ENCODE data around the gene KCNMA1.
A peak's percentile ranks its signal among the peaks of the same experiment; 100 is the strongest.

Gene KCNMA1

GRCh38 chr10:77293773-77294172 is 343.8 kb downstream of the KCNMA1 start:
- no peak for DNase-seq (ENCODE audit: low read depth)

GRCh38 chr10:77293347-77293746 is 344.3 kb downstream of the KCNMA1 start:
- no peak for DNase-seq (ENCODE audit: low read depth)

DNA sequence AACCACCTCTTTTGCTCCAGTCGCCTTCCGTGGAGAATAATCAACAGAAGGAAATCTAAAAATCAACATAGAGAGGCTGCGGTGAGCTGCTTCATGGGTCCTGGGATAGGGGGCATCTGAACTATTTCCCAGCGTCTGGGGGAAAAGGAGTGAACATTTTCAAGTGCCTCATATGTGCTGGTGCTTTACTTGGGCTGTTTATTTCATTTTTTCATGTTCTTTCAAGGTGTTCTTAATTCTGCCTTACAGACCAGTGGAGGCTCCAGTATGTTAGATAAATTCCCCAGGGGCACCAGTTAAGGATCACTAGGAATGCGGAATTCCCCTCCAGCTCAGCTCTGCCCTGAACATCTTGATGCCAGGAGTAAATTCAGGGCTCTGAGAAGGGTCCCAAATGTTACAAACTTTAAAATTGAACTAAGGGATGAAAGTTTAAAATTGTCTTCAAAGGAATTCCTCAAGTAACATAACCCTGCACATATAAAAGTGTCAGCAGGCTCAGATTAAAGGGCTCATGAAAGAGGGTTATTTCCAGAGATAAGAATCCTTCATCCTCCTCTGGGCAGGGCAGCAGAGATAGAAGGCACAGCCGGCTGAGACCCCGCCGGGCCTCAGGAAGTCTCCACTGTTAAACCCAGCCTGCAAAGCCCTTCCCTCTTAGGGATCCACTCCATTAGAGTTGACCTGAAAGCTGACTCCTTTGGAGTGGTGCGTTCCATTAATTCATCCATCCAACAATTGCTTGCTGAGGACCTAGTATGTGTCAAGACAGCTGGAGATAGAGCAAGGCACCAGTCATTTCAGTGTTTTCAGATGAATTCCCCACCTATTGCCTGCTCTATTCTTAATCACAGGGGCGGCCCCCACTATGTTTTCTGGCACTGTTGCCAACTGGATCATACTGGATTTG is 345.8 kb downstream of the KCNMA1 start:
- DNase-seq (ENCODE audit: low read depth) = no peak

DNA sequence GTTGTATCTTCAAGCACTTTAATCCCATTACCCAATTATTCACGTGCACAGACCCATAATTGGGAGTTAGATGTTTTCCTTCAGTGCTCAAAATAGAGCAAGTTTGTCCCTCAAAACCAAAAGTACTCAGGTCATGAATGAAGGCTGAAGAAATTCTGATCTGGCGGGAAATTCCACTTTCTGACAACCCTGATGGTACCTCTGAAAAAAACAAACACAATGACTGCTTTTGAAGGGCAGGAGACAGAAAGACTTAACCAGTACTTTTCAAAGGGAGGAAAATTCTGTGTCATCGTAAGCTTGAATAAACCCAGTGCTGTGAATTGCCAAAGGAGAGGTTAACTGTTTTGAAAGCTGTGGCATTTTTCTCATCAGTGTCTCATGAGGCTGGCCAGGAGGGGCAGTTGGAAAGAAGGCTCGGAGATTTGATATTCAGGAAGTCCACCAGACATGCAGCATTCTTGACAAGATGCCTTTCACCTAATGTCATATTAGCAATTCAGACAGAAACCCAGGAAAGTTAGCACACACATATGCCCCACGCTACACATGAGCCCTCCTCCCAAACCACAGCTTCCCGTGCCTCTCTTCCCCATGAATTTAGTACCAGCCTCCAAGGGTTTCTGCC is 347.0 kb downstream of the KCNMA1 start:
- DNase-seq (ENCODE audit: low read depth) = no peak

DNA sequence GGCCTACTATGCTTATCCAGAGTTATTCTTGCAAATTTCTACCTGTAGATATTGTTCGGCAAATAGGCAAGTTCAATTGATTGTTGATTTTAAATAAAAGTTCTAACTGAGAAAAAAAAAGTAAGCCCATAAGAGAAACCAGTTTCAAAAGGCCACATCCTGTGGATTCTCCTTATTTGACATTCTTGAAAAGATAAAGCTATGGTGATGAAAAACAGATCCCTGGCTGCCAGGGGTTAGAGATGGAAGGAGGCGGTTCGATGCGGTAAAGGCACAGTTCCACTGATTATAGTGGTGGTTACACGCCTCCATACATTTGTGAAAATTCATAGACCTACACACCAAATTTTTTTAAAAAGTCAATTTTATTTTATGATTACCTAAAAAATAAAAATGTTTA is 347.8 kb downstream of the KCNMA1 start:
- DNase-seq (ENCODE audit: low read depth) = no peak

DNA sequence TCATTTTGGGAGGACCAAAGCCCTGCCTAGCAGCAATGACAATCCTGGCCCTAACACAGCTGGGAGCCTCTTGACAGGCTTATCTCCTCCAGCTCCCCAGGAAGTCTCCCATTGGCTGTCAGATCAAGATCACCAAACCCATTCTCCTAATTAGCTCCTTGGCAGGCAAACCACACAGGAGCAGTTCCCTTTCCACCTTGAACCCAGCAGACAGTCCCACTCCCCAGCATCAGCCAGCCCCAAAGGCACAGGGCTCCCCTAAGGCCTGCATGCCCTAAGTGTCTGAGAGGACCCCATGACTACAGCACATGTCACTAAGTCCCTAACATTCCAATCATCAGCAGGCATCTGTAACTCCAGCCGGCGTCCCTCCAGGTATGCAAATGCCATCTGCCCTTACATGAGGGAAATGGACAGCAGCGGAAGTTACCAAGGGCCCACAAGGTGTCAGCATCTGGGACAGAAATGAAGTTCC is 348.5 kb downstream of the KCNMA1 start:
- no peak for DNase-seq (ENCODE audit: low read depth)

DNA sequence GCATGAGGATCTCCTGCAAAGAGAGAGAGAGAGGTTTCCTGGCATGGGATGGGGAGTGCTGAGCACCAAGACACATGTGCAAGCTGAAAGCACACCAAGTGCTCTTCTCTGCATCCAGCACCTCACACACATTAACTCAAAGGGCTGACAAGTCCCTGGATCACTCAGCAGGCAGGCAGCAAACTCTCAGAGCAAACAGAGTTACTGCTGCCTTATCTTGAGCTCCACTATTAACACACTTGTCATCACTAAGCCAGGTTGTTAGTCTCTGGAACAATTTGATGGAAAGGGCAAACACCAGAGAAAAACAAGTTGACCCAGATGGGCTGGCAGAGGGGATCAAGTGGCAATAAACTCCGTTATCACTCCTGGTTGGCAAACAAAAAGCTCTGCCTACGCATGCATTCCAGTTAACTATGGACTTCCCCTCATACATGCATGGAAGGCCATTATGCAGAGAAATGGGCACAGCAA is 349.9 kb downstream of the KCNMA1 start:
- DNase-seq (ENCODE audit: low read depth) = no peak

GRCh38 chr10:77286531-77287508 is 350.8 kb downstream of the KCNMA1 start:
- DNase-seq (ENCODE audit: low read depth) = no peak

DNA sequence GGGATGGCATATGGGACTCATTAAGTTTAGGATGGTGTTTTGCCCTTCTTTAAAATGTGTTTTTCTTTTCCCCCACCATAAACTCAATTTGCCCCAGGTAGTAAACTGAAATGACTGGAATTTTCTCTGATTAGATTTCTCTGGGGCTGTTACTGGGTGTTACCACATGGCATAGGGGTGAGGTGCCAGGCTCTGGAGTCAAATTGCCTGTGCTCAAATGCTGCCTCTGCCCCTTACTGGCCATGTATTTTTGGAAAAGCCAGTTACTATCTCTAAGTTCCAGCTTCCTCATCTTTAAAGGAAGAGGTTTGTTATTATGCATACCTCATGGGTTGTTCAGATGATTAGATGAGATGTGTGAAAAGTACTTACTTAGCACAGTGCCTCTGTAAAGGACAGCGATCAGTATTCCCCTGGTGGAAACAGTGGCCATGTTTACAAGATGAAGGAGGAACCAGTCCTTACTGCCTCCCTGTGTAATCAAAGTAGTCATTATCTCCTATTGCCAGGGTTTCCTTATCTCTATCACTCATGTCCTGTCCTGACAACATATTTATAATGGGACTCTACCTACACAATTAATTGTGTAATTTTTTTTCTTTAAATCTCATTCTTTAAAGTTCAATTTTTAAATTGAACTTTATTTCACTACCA is 352.0 kb downstream of the KCNMA1 start:
- peak; percentile 34 for DNase-seq (ENCODE audit: low read depth)

GRCh38 chr10:77284797-77285196 is 352.8 kb downstream of the KCNMA1 start:
- no peak for DNase-seq (ENCODE audit: low read depth)

- no peak for DNase-seq (ENCODE audit: low read depth)
These were observed 354.3 kb downstream of the KCNMA1 start for GRCh38 chr10:77283326-77283725.

GRCh38 chr10:77282163-77282562 is 355.4 kb downstream of the KCNMA1 start:
- no peak for DNase-seq (ENCODE audit: low read depth)

DNA sequence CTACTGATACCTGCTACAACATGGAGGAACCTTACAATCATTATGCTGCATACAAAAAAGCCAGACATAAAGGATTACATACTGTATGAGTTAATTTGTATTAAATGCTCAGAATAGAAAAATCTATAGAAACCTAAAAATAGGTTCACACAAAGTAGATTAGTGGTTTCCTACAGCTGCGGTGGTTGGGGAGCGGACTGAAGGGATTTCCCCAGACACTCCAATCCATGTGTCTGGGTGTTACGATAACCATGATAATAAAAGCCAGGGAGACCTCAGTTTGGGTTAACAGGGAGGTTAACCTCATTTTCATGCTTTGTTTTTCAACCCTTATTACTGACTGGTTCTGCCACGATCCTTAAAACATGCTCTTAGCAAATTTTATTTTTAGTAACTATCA is 355.9 kb downstream of the KCNMA1 start:
- DNase-seq (ENCODE audit: low read depth) = no peak

- no peak for DNase-seq (ENCODE audit: low read depth)
These were observed 358.4 kb downstream of the KCNMA1 start for GRCh38 chr10:77279207-77279606.

- DNase-seq (ENCODE audit: low read depth) = no peak
These were observed 363.4 kb downstream of the KCNMA1 start for GRCh38 chr10:77274046-77274795.

DNA sequence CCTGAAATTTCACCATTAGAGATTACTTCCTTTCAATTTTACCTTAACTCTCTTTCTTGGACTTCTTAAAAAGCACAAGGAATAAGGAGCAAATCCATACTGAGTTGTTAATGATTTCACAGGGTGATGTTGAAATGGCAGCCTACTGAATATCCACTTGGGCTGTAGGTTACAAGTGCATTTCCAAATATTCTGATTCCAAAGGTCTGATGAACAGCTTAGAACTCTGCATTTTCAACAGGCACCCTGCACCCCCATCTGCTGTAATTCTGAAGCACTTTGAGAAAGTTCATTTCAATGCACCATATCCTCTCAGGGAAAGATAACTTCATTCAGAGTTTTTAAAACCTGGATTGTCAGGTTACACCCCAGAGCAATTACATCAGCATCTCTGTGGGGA is 368.4 kb downstream of the KCNMA1 start:
- DNase-seq (ENCODE audit: low read depth) = no peak

DNA sequence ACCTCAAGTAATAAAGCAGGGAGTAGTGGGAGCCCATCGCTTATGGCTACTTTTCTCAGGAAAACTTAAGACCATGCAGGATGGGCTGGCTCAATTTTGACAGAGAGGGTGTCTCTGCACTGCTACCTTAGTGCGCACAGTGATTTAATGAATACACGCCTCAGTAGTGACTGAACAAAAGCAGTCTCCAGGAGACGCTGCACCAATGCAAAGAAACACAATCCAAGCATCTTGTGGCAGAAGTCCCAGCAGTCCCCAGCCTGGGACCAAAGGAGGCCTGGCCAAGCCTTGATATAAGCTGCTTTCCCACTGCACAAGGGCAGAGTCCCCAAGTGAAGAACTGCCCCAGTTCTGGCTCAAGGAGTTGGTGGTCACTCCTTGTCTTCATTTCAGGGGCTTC is 368.9 kb downstream of the KCNMA1 start:
- DNase-seq (ENCODE audit: low read depth) = no peak

GRCh38 chr10:77267703-77268675 is 369.6 kb downstream of the KCNMA1 start:
- DNase-seq (ENCODE audit: low read depth) = no peak

DNA sequence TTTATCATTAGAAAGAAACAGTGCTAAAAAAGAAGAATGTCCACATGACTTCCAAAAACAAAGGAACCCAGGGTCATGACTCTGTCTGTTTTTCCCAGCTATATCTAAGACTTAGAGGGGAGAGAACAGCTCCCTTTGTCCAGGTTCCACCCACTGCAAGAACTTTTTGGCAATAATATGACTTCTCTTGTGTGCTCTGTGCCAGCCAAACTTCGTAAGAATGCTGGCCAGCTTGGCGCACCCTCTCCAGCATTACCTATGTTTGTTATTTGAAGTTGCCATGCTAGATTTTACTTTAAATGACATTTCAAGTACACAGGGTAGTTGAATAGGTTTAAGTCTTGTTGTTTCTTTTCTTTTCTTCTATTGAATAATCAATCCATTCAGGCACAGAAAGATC is 371.4 kb downstream of the KCNMA1 start:
- no peak for DNase-seq (ENCODE audit: low read depth)

GRCh38 chr10:77264527-77264926 is 373.1 kb downstream of the KCNMA1 start:
- no peak for DNase-seq (ENCODE audit: low read depth)

Measured in CMK (cell line).